HK-2 (cell line): ENCODE results near the gene KCNE3.

ENCODE experiments used
- DNase-seq: peaks from one replicate; pipeline ENCODE4 v3.0.0-alpha.2; 2018; ENCODE audit not compliant: unreplicated experiment

Gene KCNE3

GRCh38 chr11:74471668-74472429 lies 4.5 kb upstream of the KCNE3 start:
- DNase-seq, result no peak

- no peak for DNase-seq
Measured at GRCh38 chr11:74471037-74471436, 3.7 kb upstream of the KCNE3 start.

GRCh38 chr11:74470526-74470925 lies 3.2 kb upstream of the KCNE3 start:
- DNase-seq, result no peak

- DNase-seq, result no peak
Measured at GRCh38 chr11:74468936-74469335, 1.6 kb upstream of the KCNE3 start.

GRCh38 chr11:74468521-74468920 lies 1.2 kb upstream of the KCNE3 start:
- no peak for DNase-seq

- DNase-seq, result no peak
Measured at GRCh38 chr11:74468058-74468457, 709 bp upstream of the KCNE3 start.

GRCh38 chr11:74465291-74465708 lies 2.0 kb downstream of the KCNE3 start:
- DNase-seq, result no peak

GRCh38 chr11:74464746-74465145 lies 2.6 kb downstream of the KCNE3 start:
- no peak for DNase-seq

- no peak for DNase-seq
Measured at GRCh38 chr11:74463216-74463615, 4.1 kb downstream of the KCNE3 start.

GRCh38 chr11:74462631-74463030 lies 4.7 kb downstream of the KCNE3 start:
- DNase-seq, result no peak

- DNase-seq, result no peak
Measured at GRCh38 chr11:74462009-74462408, 5.3 kb downstream of the KCNE3 start.

GRCh38 chr11:74460481-74461154 lies 6.7 kb downstream of the KCNE3 start:
- no peak for DNase-seq

GRCh38 chr11:74460065-74460464 lies 7.3 kb downstream of the KCNE3 start:
- DNase-seq, result no peak

GRCh38 chr11:74459584-74459983 lies 7.8 kb downstream of the KCNE3 start:
- no peak for DNase-seq

- DNase-seq, result no peak
Measured at GRCh38 chr11:74457356-74457755, 10.0 kb downstream of the KCNE3 start.

GRCh38 chr11:74453373-74453975 lies 13.9 kb downstream of the KCNE3 start:
- peak; percentile 22 for DNase-seq

GRCh38 chr11:74452366-74452765 lies 15.0 kb downstream of the KCNE3 start:
- DNase-seq, result no peak

GRCh38 chr11:74450318-74450717 lies 17.0 kb downstream of the KCNE3 start:
- DNase-seq, result no peak

GRCh38 chr11:74449369-74449931 lies 17.9 kb downstream of the KCNE3 start:
- peak; percentile 15 for DNase-seq

GRCh38 chr11:74447720-74448119 lies 19.6 kb downstream of the KCNE3 start:
- DNase-seq, result no peak

GRCh38 chr11:74446532-74446938 lies 20.8 kb downstream of the KCNE3 start:
- no peak for DNase-seq

GRCh38 chr11:74444173-74444826 lies 23.0 kb downstream of the KCNE3 start:
- DNase-seq, result no peak
